Neuron (in vitro differentiated cells): ENCODE measurements around the gene CASP2.

ENCODE experiments used
- H2AFZ ChIP-seq: one replicate; pipeline ENCODE4 v1.6.1; 2013; ENCODE audit warnings: low read depth, mild to moderate bottlenecking, inconsistent platforms, low read length, moderate library complexity
- H3K27me3 ChIP-seq: one replicate; pipeline ENCODE4 v1.6.1; 2013; ENCODE audit warnings: low read length; ENCODE audit not compliant: insufficient read depth
- H3K36me3 ChIP-seq: one replicate; pipeline ENCODE4 v1.6.1; 2013; ENCODE audit warnings: low read length; ENCODE audit not compliant: insufficient read depth
- H3K4me1 ChIP-seq: one replicate; pipeline ENCODE4 v1.6.1; 2013; ENCODE audit warnings: low read length; ENCODE audit not compliant: insufficient read depth
- H3K4me3 ChIP-seq: 2 replicates; pipeline ENCODE4 v1.5.1; 2013; ENCODE audit warnings: mild to moderate bottlenecking, low read length, moderate library complexity
- H3K9me3 ChIP-seq: one replicate; pipeline ENCODE4 v1.6.1; 2013; ENCODE audit warnings: low read length

Gene CASP2

GRCh38 chr7:143356414-143357050, 68.4 kb downstream of the CASP2 start:
- no peak overlapping the region for H3K4me3 ChIP-seq
- peaks cover 3% of the 10 kb centered on the region for H3K9me3 ChIP-seq
- H3K36me3 ChIP-seq: no peaks in the 10 kb centered on the region
- H2AFZ ChIP-seq: no peak overlapping the region
- peaks cover 21% of the 10 kb centered on the region for H3K27me3 ChIP-seq
- H3K4me1 ChIP-seq: peaks cover 17% of the 10 kb centered on the region
